ENCODE data around the gene DSTYK.

Gene DSTYK

DNA sequence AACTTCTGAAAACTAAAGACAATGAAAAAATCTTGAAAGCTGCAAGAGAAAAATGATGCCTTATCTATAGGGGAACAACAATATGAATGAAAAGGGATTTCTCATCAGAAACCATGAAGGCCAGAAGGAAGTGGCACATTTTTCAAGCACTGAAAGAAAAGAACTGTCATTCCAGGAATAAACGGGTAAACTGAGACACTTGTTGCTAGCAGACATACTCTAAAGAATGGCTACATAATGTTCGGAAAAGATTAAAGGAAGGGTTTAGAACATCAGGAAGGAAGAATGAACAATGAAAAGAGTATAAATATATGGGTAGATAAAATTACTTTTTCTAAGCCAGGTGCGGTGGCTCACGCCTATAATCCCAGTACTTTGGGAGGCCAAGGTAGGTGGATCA, 104.2 kb downstream of the DSTYK start:
- Histone ChIP-seq H3K36me3 (ENCODE audit: insufficient read depth, low read length) (peaks cover 57% of the 10 kb centered on the region), H3K4me1 (ENCODE audit: insufficient read depth, low read length, poor library complexity, severe bottlenecking) (no peaks in the 10 kb centered on the region), H3K9me3 (ENCODE audit: insufficient read depth, low read depth, low read length) (no peaks in the 10 kb centered on the region), H3K27me3 (ENCODE audit: insufficient read depth, low read length, poor library complexity, severe bottlenecking) (no peaks in the 10 kb centered on the region), H3K4me3 (ENCODE audit: low read length, poor library complexity, severe bottlenecking) (no peak overlapping the region), H3K4me2 (ENCODE audit: low read depth, low read length, poor library complexity, severe bottlenecking) (no peak overlapping the region), H3F3A (ENCODE audit: low read depth) (no peaks in the 10 kb centered on the region), H3K9me2 (replicated peaks; ENCODE audit: low read depth, low read length) (no peaks in the 10 kb centered on the region), H3K9ac (ENCODE audit: low read depth, low read length, poor library complexity, severe bottlenecking) (no peak overlapping the region), H3K79me2 (ENCODE audit: insufficient read depth, low read length) (no peaks in the 10 kb centered on the region; the same call in 1 of the 2 replicates), H4K20me1 (ENCODE audit: insufficient read depth, low read length, poor library complexity, severe bottlenecking) (no peaks in the 10 kb centered on the region), H2AFZ (ENCODE audit: low read length) (no peak overlapping the region)
- TF ChIP-seq CTCF (conservative IDR thresholded peaks at IDR 0.05; ENCODE audit: low read length): no peak
- no peak for TF ChIP-seq EZH2phosphoT487 (IDR thresholded peaks at IDR 0.05; ENCODE audit: borderline replicate concordance)

DNA sequence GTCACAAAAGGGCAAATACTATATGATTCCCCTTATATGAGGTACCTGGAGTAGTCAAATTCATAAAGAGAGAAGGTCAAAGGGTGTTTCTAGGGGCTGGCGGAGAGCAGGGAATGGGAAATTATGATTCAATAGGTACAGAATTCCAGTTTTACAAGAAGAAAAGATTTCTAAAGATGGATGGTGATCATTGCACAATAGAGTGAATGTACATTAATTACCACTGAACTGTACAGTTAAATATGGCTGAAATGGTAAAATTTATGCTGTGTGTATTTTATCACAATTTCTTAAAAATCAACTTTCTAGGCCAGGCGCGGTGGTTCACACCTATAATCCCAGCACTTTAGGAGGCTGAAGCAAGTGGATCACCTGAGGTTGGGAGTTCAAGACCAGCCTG, 109.1 kb downstream of the DSTYK start:
- H2AFZ ChIP-seq (ENCODE audit: low read length): no peak overlapping the region
- no peaks in the 10 kb centered on the region for H3K27me3 ChIP-seq (ENCODE audit: insufficient read depth, low read length, poor library complexity, severe bottlenecking)
- H3K4me1 ChIP-seq (ENCODE audit: insufficient read depth, low read length, poor library complexity, severe bottlenecking): no peaks in the 10 kb centered on the region
- H3F3A ChIP-seq (ENCODE audit: low read depth): no peaks in the 10 kb centered on the region
- no peak overlapping the region for H3K9ac ChIP-seq (ENCODE audit: low read depth, low read length, poor library complexity, severe bottlenecking)
- H3K9me3 ChIP-seq (ENCODE audit: insufficient read depth, low read depth, low read length): no peaks in the 10 kb centered on the region
- H3K9me2 ChIP-seq (replicated peaks; ENCODE audit: low read depth, low read length): no peaks in the 10 kb centered on the region
- H3K4me3 ChIP-seq (ENCODE audit: low read length, poor library complexity, severe bottlenecking): no peak overlapping the region
- no peak overlapping the region for H3K4me2 ChIP-seq (ENCODE audit: low read depth, low read length, poor library complexity, severe bottlenecking)
- H4K20me1 ChIP-seq (ENCODE audit: insufficient read depth, low read length, poor library complexity, severe bottlenecking): no peaks in the 10 kb centered on the region
- TF ChIP-seq EZH2phosphoT487 (IDR thresholded peaks at IDR 0.05; ENCODE audit: borderline replicate concordance) (no peak), CTCF (conservative IDR thresholded peaks at IDR 0.05; ENCODE audit: low read length) (no peak)
- peaks cover 86% of the 10 kb centered on the region for H3K36me3 ChIP-seq (ENCODE audit: insufficient read depth, low read length)
- no peaks in the 10 kb centered on the region; the same call in 1 of the 2 replicates for H3K79me2 ChIP-seq (ENCODE audit: insufficient read depth, low read length)

DNA sequence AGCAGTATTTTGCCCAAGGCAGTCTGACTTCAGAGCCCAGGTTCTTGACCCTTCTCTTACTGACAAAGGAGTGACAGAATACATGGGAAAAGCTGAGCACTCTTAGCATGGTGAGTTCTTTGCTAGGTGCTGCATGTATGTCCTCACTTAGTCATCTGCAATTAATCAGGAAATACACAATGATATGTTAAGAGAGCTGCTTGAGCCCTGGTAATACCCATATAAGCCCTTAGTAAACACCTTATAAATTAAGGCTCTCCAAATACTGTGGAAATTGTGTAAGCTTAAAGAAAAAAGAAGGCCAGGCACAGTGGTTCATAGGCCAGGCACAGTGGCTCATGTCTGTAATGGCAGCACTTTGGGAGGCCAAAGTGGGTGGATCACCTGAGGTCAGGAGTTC, 113.3 kb downstream of the DSTYK start:
- Histone ChIP-seq H3K36me3 (ENCODE audit: insufficient read depth, low read length) (peaks cover 91% of the 10 kb centered on the region), H3K9me3 (ENCODE audit: insufficient read depth, low read depth, low read length) (no peaks in the 10 kb centered on the region), H4K20me1 (ENCODE audit: insufficient read depth, low read length, poor library complexity, severe bottlenecking) (no peaks in the 10 kb centered on the region)

More for the DNA sequence above, 113.3 kb downstream of the DSTYK start:
- no peaks in the 10 kb centered on the region for H3K79me2 ChIP-seq (ENCODE audit: insufficient read depth, low read length)
- no peaks in the 10 kb centered on the region for H3F3A ChIP-seq (ENCODE audit: low read depth)
- no peak overlapping the region for H3K9ac ChIP-seq (ENCODE audit: low read depth, low read length, poor library complexity, severe bottlenecking)
- no peak overlapping the region for H3K4me3 ChIP-seq (ENCODE audit: low read length, poor library complexity, severe bottlenecking)
- no peaks in the 10 kb centered on the region for H3K4me1 ChIP-seq (ENCODE audit: insufficient read depth, low read length, poor library complexity, severe bottlenecking)
- no peaks in the 10 kb centered on the region for H3K27me3 ChIP-seq (ENCODE audit: insufficient read depth, low read length, poor library complexity, severe bottlenecking)
- TF ChIP-seq EZH2phosphoT487 (IDR thresholded peaks at IDR 0.05; ENCODE audit: borderline replicate concordance) (no peak), CTCF (conservative IDR thresholded peaks at IDR 0.05; ENCODE audit: low read length) (no peak)
- no peaks in the 10 kb centered on the region for H3K9me2 ChIP-seq (replicated peaks; ENCODE audit: low read depth, low read length)
- H2AFZ ChIP-seq (ENCODE audit: low read length): no peak overlapping the region
- no peak overlapping the region for H3K4me2 ChIP-seq (ENCODE audit: low read depth, low read length, poor library complexity, severe bottlenecking)
